Endothelial cell of umbilical vein (primary cell): ENCODE measurements around the gene RSRC2. TPM values are rescaled to one million over a fixed set of nuclear protein-coding genes. Genes with fewer than 3 reads are reported as not detected.
A peak's percentile ranks its signal among the peaks of the same experiment; 100 is the strongest.

Source experiments
- BruUV-seq: library from RNA; stranded (reverse); fragments of 400-500 nt; replicated peaks from 2 replicates; lab custom pipeline; 2021; lab: Mats Ljungman, UMichigan
- CTCF ChIA-PET: fragments of 300-600, 350-600 bp; sonication (Branson Sonifier 250); formaldehyde crosslinking; loops from one replicate; lab custom pipeline; 2021; ENCODE audit warnings: antibody characterized with exemption, inconsistent platforms; lab: Charles Lee
- POLR2A ChIA-PET: fragments of 300-600, 350-600 bp; sonication (Branson Sonifier 250); formaldehyde crosslinking; loops from one replicate; lab custom pipeline; 2021; ENCODE audit warnings: antibody characterized with exemption, inconsistent platforms; lab: Charles Lee
- DNase-seq: peaks from one replicate; pipeline ENCODE4 v3.0.0-alpha.2; 2011; ENCODE audit warnings: low read depth, low spot score
- FAIRE-seq: peaks from 2 replicates; lab custom pipeline; 2011; peaks lifted over from hg19 to GRCh38; lab: Jason Lieb, UNC
- H2AFZ ChIP-seq: 2 replicates; pipeline ENCODE4 v1.6.0; 2012; ENCODE audit warnings: low read depth, low read length, control low read depth, inconsistent platforms
- H3K27ac ChIP-seq: 2 replicates; pipeline ENCODE4 v1.5.1; 2011; ENCODE audit warnings: low read depth, mild to moderate bottlenecking, control low read depth, low read length, moderate library complexity; ENCODE audit not compliant: insufficient read depth
- H3K27me3 ChIP-seq, 2 experiments: 2 replicates each; pipeline versions ENCODE4 v1.6.0 to v1.6.1; 2011; ENCODE audit warnings: low read length in 2 of 2, mixed read lengths in 1 of 2; ENCODE audit not compliant: control insufficient read depth in 2 of 2, insufficient read depth in 2 of 2
- H3K36me3 ChIP-seq, 2 experiments: 2 replicates in 1 of 2; 3 replicates in 1 of 2; pipeline ENCODE4 v1.5.1; 2011; ENCODE audit warnings: low read length in 2 of 2, mild to moderate bottlenecking in 1 of 2, moderate library complexity in 1 of 2; ENCODE audit not compliant: control insufficient read depth in 2 of 2, insufficient read depth in 2 of 2; ENCODE audit errors: extremely low read depth in 1 of 2
- H3K4me1 ChIP-seq: 3 replicates; pipeline ENCODE4 v1.5.1; 2011; ENCODE audit warnings: mild to moderate bottlenecking, low read length; ENCODE audit not compliant: control insufficient read depth, insufficient read depth; ENCODE audit errors: extremely low read depth
- H3K4me2 ChIP-seq: 2 replicates; pipeline ENCODE4 v1.6.1; 2011; ENCODE audit warnings: low read length, control low read depth, mixed read lengths; ENCODE audit not compliant: insufficient read depth
- H3K4me3 ChIP-seq, 3 experiments: fragments of 200-600 bp in 1 of 3; sonication (generic), shearing (Covaris generic) in 1 of 3; replicated peaks in 1 of 3; 2 replicates each; pipeline ENCODE4 v1.5.1; 2011 to 2016; ENCODE audit warnings: control low read depth in 3 of 3, low read length in 3 of 3, mild to moderate bottlenecking in 2 of 3, inconsistent platforms in 1 of 3, low read depth in 1 of 3, moderate library complexity in 1 of 3; ENCODE audit not compliant: insufficient read depth in 1 of 3
- H3K79me2 ChIP-seq: 2 replicates; pipeline ENCODE4 v1.6.0; 2012; ENCODE audit warnings: low read length, inconsistent platforms; ENCODE audit not compliant: control insufficient read depth, insufficient read depth
- H3K9ac ChIP-seq: replicated peaks from 2 replicates; pipeline ENCODE3; 2011; ENCODE audit warnings: low read length, control low read depth; ENCODE audit not compliant: insufficient read depth; ENCODE audit errors: extremely low read depth
- H3K9me1 ChIP-seq: replicated peaks from 3 replicates; pipeline ENCODE4 v1.6.0; 2011; ENCODE audit warnings: mild to moderate bottlenecking, low read length; ENCODE audit not compliant: control insufficient read depth, insufficient read depth; ENCODE audit errors: extremely low read depth
- H3K9me3 ChIP-seq: replicated peaks from 2 replicates; pipeline ENCODE4 v1.5.1; 2012; ENCODE audit warnings: low read length, inconsistent platforms; ENCODE audit not compliant: control insufficient read depth, insufficient read depth
- H4K20me1 ChIP-seq: replicated peaks from 2 replicates; pipeline ENCODE3; 2011; ENCODE audit warnings: mild to moderate bottlenecking, low read length; ENCODE audit not compliant: control insufficient read depth, insufficient read depth; ENCODE audit errors: extremely low read depth
- CTCF ChIP-seq, 2 donors: IDR thresholded peaks; 1 replicate in 1 of 2; 2 replicates in 1 of 2; pipeline ENCODE4 v1.5.1; 2011; ENCODE audit warnings: low read length in 2 of 2, mild to moderate bottlenecking in 2 of 2, moderate library complexity in 2 of 2, control low read depth in 1 of 2, inconsistent platforms in 1 of 2, low read depth in 1 of 2; ENCODE audit not compliant: insufficient read depth in 1 of 2; ENCODE audit errors: extremely low read depth in 1 of 2
- EZH2 ChIP-seq: IDR thresholded peaks from 2 replicates; pipeline ENCODE4 v1.6.1; 2012; ENCODE audit warnings: borderline replicate concordance, low read depth, mild to moderate bottlenecking, moderate library complexity, low read length, inconsistent platforms; ENCODE audit not compliant: severe bottlenecking
- FOS ChIP-seq: IDR thresholded peaks from 2 replicates; pipeline ENCODE4 v1.6.1; 2011; ENCODE audit warnings: mild to moderate bottlenecking, low read length, moderate library complexity, borderline replicate concordance; ENCODE audit not compliant: insufficient read depth
- GATA2 ChIP-seq: IDR thresholded peaks from 2 replicates; pipeline ENCODE4 v1.7.0; 2011; ENCODE audit warnings: low read depth, mild to moderate bottlenecking, moderate library complexity, mixed read lengths, low read length; ENCODE audit not compliant: insufficient read length, insufficient read depth
- JUN ChIP-seq: IDR thresholded peaks from 2 replicates; pipeline ENCODE4 v1.6.1; 2011; ENCODE audit warnings: borderline replicate concordance, low read depth; ENCODE audit not compliant: insufficient read length, insufficient read depth
- MAX ChIP-seq: IDR thresholded peaks from 2 replicates; pipeline ENCODE4 v1.6.1; 2011; ENCODE audit not compliant: insufficient read depth, insufficient read length
- MYC ChIP-seq: IDR thresholded peaks from one replicate; pipeline ENCODE4 v1.6.1; 2011; ENCODE audit warnings: mild to moderate bottlenecking, low read depth, low read length
- POLR2A ChIP-seq: IDR thresholded peaks from 2 replicates; pipeline ENCODE4 v1.6.1; 2012; ENCODE audit warnings: low read depth, mild to moderate bottlenecking, control low read depth, low read length
- POLR2AphosphoS5 ChIP-seq: IDR thresholded peaks from 2 replicates; pipeline ENCODE4 v1.6.1; 2012; ENCODE audit warnings: low read depth, mild to moderate bottlenecking, control low read depth, low read length, moderate library complexity; ENCODE audit not compliant: insufficient read depth
- dilution Hi-C: fragments of 300-500 bp; cut with MboI; formaldehyde crosslinking; loops from one replicate; pipeline ENCODE4 v1.15.0; 2019; ENCODE audit warnings: low sequenced_read_pairs; ENCODE audit not compliant: extremely low pct_ligation_motif_present
- intact Hi-C: fragments of 100-400 bp; cut with micrococcal nuclease; formaldehyde crosslinking; loops from one replicate; pipeline ENCODE4 v1.10.0; 2022
- polyA plus RNA-seq, 4 experiments: library from polyadenylated mRNA; depleted of rRNA in 3 of 4; stranded (reverse) in 3 of 4; unstranded in 1 of 4; fragments of >200 nt; gene quantifications; 2 replicates each; pipeline versions ENCODE4 v1.2.1 to v1.2.3, GENCODE V29; 2011 to 2012; ENCODE audit warnings: missing spikeins in 1 of 4
- total RNA-seq: library from RNA; stranded (reverse); gene quantifications from 2 replicates; pipeline ENCODE4 v1.2.3, GENCODE V29; 2021

Gene RSRC2
- total and polyA plus RNA-seq, 2 donors (not counting 3 experiments of a cell fraction or from before 2014, with no cell fraction given): 17.6 to 81.1 TPM

- Histone ChIP-seq H3K27ac (peak overlapping the region; percentile 58), H3K9ac (peak overlapping the region; percentile 89), H4K20me1 (peaks cover 11% of the 10 kb centered on the region), H3K9me3 (no peaks in the 10 kb centered on the region), H3K9me1 (no peaks in the 10 kb centered on the region), H3K4me3 (peak overlapping the region; percentile 29 to 80 (median 48)), H3K27me3 (no peaks in the 10 kb centered on the region), H3K36me3 (peaks cover 0 to 5% of the 10 kb centered on the region in 2 experiments), H3K79me2 (peaks cover 71% of the 10 kb centered on the region), H2AFZ (peak overlapping the region; percentile 58), H3K4me1 (peaks cover 25% of the 10 kb centered on the region), H3K4me2 (peak overlapping the region; percentile 83)
- TSS peak; percentile 72 for BruUV-seq
- CTCF ChIA-PET: interaction anchor here (1.4 kb wide), 2 partner anchors 22 to 27 kb away, joined by 3 to 5 read pairs; partner anchors contain the start of gene ZCCHC8
- DNase-seq: peak; percentile 63
- TF ChIP-seq POLR2AphosphoS5: no peak
- TF ChIP-seq POLR2A: peak; percentile 46
- peak; percentile 15 for FAIRE-seq
- dilution Hi-C loops: no loop called here
- POLR2A ChIA-PET: interaction anchor here (0.6 to 1.4 kb wide), 3 partner anchors 10 to 198 kb away, joined by 3 to 13 read pairs (median 5); partner anchors contain the start of gene ZCCHC8
- intact Hi-C loops: loop anchor here (1.0 to 2.0 kb wide), 2 partner anchors 27 to 225 kb away; partner anchors contain the start of genes DENR and ZCCHC8
Measured at GRCh38 chr12:122527478-122527944, 775 bp upstream of the RSRC2 start.

- ChIA-PET CTCF (no interaction called here), POLR2A (interaction anchor here (1.3 kb wide), 1 partner anchor 9 kb away, joined by 3 read pairs; no protein-coding TSS in a partner anchor)
- Histone ChIP-seq H3K79me2 (peaks cover 92% of the 10 kb centered on the region), H3K4me3 (peak overlapping the region; percentile 51 to 98 (median 53)), H3K9ac (peak overlapping the region; percentile 82), H3K27me3 (no peaks in the 10 kb centered on the region), H3K9me3 (no peaks in the 10 kb centered on the region), H3K27ac (peak overlapping the region; percentile 10), H3K4me1 (peaks cover 25% of the 10 kb centered on the region), H3K9me1 (no peaks in the 10 kb centered on the region), H4K20me1 (peaks cover 15% of the 10 kb centered on the region), H3K36me3 (peaks cover 16 to 36% of the 10 kb centered on the region in 2 experiments), H3K4me2 (peak overlapping the region; percentile 98), H2AFZ (no peak overlapping the region)
- DNase-seq: no peak
- no peak for FAIRE-seq
- no TSS peak for BruUV-seq
- dilution Hi-C loops (no loop called here), intact Hi-C loops (no loop called here)
- TF ChIP-seq MYC (no peak), POLR2A (no peak), JUN (no peak), CTCF (IDR thresholded peaks at IDR 0.05; ENCODE audit: extremely low read depth in 1 of 2, insufficient read depth in 1 of 2, low read depth in 1 of 2, low read length in 2 of 2) (no peak), EZH2 (no peak), GATA2 (no peak), MAX (no peak), POLR2AphosphoS5 (no peak), FOS (no peak)
Measured at GRCh38 chr12:122523846-122524718, 2.7 kb downstream of the RSRC2 start.
